Measurements from ENCODE around the gene DNAJC25.
"Not testable (repeated sequence)": the region's sequence is repeated elsewhere in the genome, so short reads cannot be mapped to it uniquely, and the experiment has no call there.

The DNAJC25 gene

GRCh38 chr9:111668026-111668573, 37.0 kb downstream of the DNAJC25 start:
- no peak for DNase-seq (ENCODE audit: low read depth)

- not testable (repeated sequence) for DNase-seq (ENCODE audit: low read depth)
Measured at GRCh38 chr9:111668601-111669000, 37.5 kb downstream of the DNAJC25 start.

DNA sequence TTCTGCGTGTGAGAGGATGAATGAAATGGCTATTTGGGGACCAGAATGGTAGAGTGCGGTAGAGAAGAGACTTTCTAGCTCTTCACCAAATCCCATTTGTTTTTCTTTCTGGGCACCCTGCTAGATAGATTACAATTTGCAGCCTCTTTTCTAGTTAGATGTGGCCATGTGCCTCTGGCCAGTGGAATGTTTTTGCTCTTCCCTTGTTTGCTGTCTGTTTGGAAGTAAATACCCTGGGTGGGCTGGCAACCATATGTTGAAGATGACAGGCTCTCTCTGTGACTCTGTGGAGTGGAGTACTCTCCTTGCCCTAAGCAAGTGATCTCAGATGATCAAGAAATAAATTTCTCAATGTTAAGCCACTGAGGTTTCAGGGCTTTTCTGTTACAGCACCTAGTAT, 43.2 kb downstream of the DNAJC25 start:
- no peak for DNase-seq (ENCODE audit: low read depth)

DNA sequence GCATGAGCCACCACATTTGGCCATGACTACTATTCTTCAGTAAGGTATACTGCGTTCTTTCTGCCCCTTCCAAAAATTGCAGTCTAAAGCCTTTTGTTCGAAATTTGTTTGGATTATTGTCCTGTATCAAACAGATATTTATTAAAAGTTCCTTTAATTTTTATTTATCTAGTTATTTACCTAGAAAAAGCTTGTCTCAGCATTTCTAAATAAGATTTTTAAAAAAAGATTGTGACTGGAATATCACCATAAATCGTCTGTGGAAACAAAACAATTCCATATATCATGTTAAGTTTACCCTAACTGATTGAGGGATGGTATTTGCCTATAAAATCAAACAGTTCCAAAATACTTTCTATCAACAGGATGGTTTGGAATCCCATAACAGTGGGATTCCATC, 45.0 kb downstream of the DNAJC25 start:
- no peak for DNase-seq (ENCODE audit: low read depth)

- DNase-seq (ENCODE audit: low read depth): no peak
Measured at GRCh38 chr9:111678293-111678692, 47.2 kb downstream of the DNAJC25 start.

GRCh38 chr9:111679199-111679598, 48.1 kb downstream of the DNAJC25 start:
- DNase-seq (ENCODE audit: low read depth): no peak

GRCh38 chr9:111683392-111683791, 52.3 kb downstream of the DNAJC25 start:
- no peak for DNase-seq (ENCODE audit: low read depth)

GRCh38 chr9:111691672-111692329, 60.7 kb downstream of the DNAJC25 start:
- no peak for DNase-seq (ENCODE audit: low read depth)

- DNase-seq (ENCODE audit: low read depth): no peak
Measured at GRCh38 chr9:111696796-111697195, 65.7 kb downstream of the DNAJC25 start.

GRCh38 chr9:111700776-111701175, 69.6 kb downstream of the DNAJC25 start:
- DNase-seq (ENCODE audit: low read depth): no peak

Measured in GM04503 (cell line).